Smooth muscle cell (in vitro differentiated cells): ENCODE measurements around the gene KBTBD13. TPM values are rescaled to one million over a fixed set of nuclear protein-coding genes. Genes with fewer than 3 reads are reported as not detected.
"Not testable (repeated sequence)": the region's sequence is repeated elsewhere in the genome, so short reads cannot be mapped to it uniquely, and the experiment has no call there.

Experiments used
- DNase-seq: peaks from one replicate; lab custom pipeline; 2025; ENCODE audit not compliant: unreplicated experiment; lab: John Stamatoyannopoulos, UW
- H2AFZ ChIP-seq: fragments of 200-600 bp; sonication (generic); 2 replicates; pipeline ENCODE4 v1.6.0; 2016; ENCODE audit warnings: antibody characterized with exemption, low read depth, mild to moderate bottlenecking
- H3F3A ChIP-seq: fragments of 200-600 bp; sonication (generic); 2 replicates; pipeline ENCODE4 v1.6.0; 2017; ENCODE audit warnings: antibody characterized with exemption, low read depth
- H3K27ac ChIP-seq: fragments of 200-600 bp; sonication (generic); 2 replicates; pipeline ENCODE4 v1.5.1; 2016; ENCODE audit warnings: low read depth, mild to moderate bottlenecking
- H3K27me3 ChIP-seq: fragments of 200-600 bp; sonication (generic); 2 replicates; pipeline ENCODE4 v1.6.1; 2016; ENCODE audit warnings: low read depth, mild to moderate bottlenecking
- H3K36me3 ChIP-seq: fragments of 200-600 bp; sonication (generic); 2 replicates; pipeline ENCODE4 v1.5.1; 2016; ENCODE audit warnings: low read depth
- H3K4me1 ChIP-seq: fragments of 200-600 bp; sonication (generic); 2 replicates; pipeline ENCODE4 v1.5.1; 2016; ENCODE audit warnings: low read depth
- H3K4me2 ChIP-seq: fragments of 200-600 bp; sonication (generic); 2 replicates; pipeline ENCODE4 v1.6.0; 2016; ENCODE audit warnings: mild to moderate bottlenecking
- H3K4me3 ChIP-seq: fragments of 200-600 bp; sonication (generic); 2 replicates; pipeline ENCODE4 v1.5.1; 2016; ENCODE audit warnings: mild to moderate bottlenecking
- H3K79me2 ChIP-seq: fragments of 200-600 bp; sonication (generic); 2 replicates; pipeline ENCODE4 v1.6.0; 2016; ENCODE audit warnings: low read depth, mild to moderate bottlenecking
- H3K9ac ChIP-seq: fragments of 200-600 bp; sonication (generic); 2 replicates; pipeline ENCODE4 v1.6.0; 2016; ENCODE audit warnings: low read depth
- H3K9me3 ChIP-seq: fragments of 200-600 bp; sonication (generic); replicated peaks from 2 replicates; pipeline ENCODE4 v1.5.1; 2016; ENCODE audit warnings: low read depth
- H4K20me1 ChIP-seq: fragments of 200-600 bp; sonication (generic); 2 replicates; pipeline ENCODE4 v1.6.0; 2016; ENCODE audit warnings: low read depth
- CTCF ChIP-seq: fragments of 200-600 bp; sonication (generic); IDR thresholded peaks from 2 replicates; pipeline ENCODE4 v1.5.1; 2017; ENCODE audit warnings: borderline replicate concordance, mild to moderate bottlenecking, antibody characterized with exemption; ENCODE audit not compliant: insufficient read depth, poor library complexity, severe bottlenecking
- WGBS: methylation state at CpG from one replicate; pipeline ENCODE4 v1.1.7; 2016; ENCODE audit warnings: low lambda C conversion rate; 5-methylcytosine and 5-hydroxymethylcytosine counted together
- polyA plus RNA-seq: library from polyadenylated mRNA; unstranded; fragments of >200 nt; fragmentation: Nextera tagmentation; extraction: Ambion mirVana; gene quantifications from 2 replicates; pipeline ENCODE4 v1.2.1, GENCODE V29; 2016
- total RNA-seq: library from RNA; depleted of rRNA; stranded (reverse); fragments of >200 nt; gene quantifications from 2 replicates; pipeline ENCODE4 v1.2.3, GENCODE V29; 2014

The KBTBD13 gene
- total and polyA plus RNA-seq, 2 experiments from 2014 or later = 0.11 TPM; not detected in 1

GRCh38 chr15:65096481-65097385 is 20.2 kb downstream of the KBTBD13 start:
- no peak for TF ChIP-seq CTCF
- no peak overlapping the region for H3K4me2 ChIP-seq
- WGBS = 95% methylated on average over 6 of the region's 6 CpGs

GRCh38 chr15:65097651-65098263 is 21.2 kb downstream of the KBTBD13 start:
- no peaks in the 10 kb centered on the region for H4K20me1 ChIP-seq
- no peak overlapping the region for H3K27ac ChIP-seq
- no peak overlapping the region for H3K4me2 ChIP-seq
- no peaks in the 10 kb centered on the region for H3K27me3 ChIP-seq
- H2AFZ ChIP-seq = no peak overlapping the region
- H3K79me2 ChIP-seq = no peaks in the 10 kb centered on the region
- no peaks in the 10 kb centered on the region for H3K4me1 ChIP-seq
- H3K9me3 ChIP-seq = no peaks in the 10 kb centered on the region
- H3K36me3 ChIP-seq = peaks cover 4% of the 10 kb centered on the region
- H3K9ac ChIP-seq = no peak overlapping the region
- no peaks in the 10 kb centered on the region for H3F3A ChIP-seq
- DNase-seq = no peak
- no peak overlapping the region for H3K4me3 ChIP-seq
- 97% methylated on average over 7 of the region's 7 CpGs for WGBS
- no peak for TF ChIP-seq CTCF

More at GRCh38 chr15:65096481-65097385, 20.2 kb downstream of the KBTBD13 start:
- Histone ChIP-seq H3K9ac (no peak overlapping the region), H3K27me3 (no peaks in the 10 kb centered on the region), H3K36me3 (peaks cover 4% of the 10 kb centered on the region), H2AFZ (no peak overlapping the region), H3K9me3 (no peaks in the 10 kb centered on the region), H3F3A (no peaks in the 10 kb centered on the region), H4K20me1 (no peaks in the 10 kb centered on the region), H3K79me2 (no peaks in the 10 kb centered on the region), H3K4me1 (no peaks in the 10 kb centered on the region), H3K4me3 (no peak overlapping the region), H3K27ac (no peak overlapping the region)
- DNase-seq = no peak

- Histone ChIP-seq H2AFZ (no peak overlapping the region), H3K27me3 (no peaks in the 10 kb centered on the region), H3K4me1 (no peaks in the 10 kb centered on the region), H3K4me2 (no peak overlapping the region), H3K79me2 (no peaks in the 10 kb centered on the region), H4K20me1 (no peaks in the 10 kb centered on the region), H3K4me3 (no peak overlapping the region), H3F3A (no peaks in the 10 kb centered on the region), H3K27ac (no peak overlapping the region), H3K9ac (no peak overlapping the region), H3K9me3 (no peaks in the 10 kb centered on the region), H3K36me3 (peaks cover 4% of the 10 kb centered on the region)
- no peak for DNase-seq
- WGBS = 95% methylated on average over 5 of the region's 5 CpGs
- TF ChIP-seq CTCF = no peak
These were observed 22.8 kb downstream of the KBTBD13 start for GRCh38 chr15:65099336-65099735.

- H3K27ac ChIP-seq, H4K20me1 ChIP-seq, H3K4me3 ChIP-seq, H3F3A ChIP-seq, H3K79me2 ChIP-seq, H3K9ac ChIP-seq, H3K4me2 ChIP-seq, H3K36me3 ChIP-seq, H2AFZ ChIP-seq, H3K4me1 ChIP-seq, H3K9me3 ChIP-seq, H3K27me3 ChIP-seq, DNase-seq: not testable (repeated sequence)
- 97% methylated on average over 10 of the region's 10 CpGs for WGBS
These were observed 23.3 kb downstream of the KBTBD13 start for GRCh38 chr15:65099801-65100200.
